NCI-H510A (cell line): Measurements from ENCODE around the gene SMAD4.

Experiments used
- DNase-seq: peaks from one replicate; lab custom pipeline; 2025; lab: John Stamatoyannopoulos, UW

The SMAD4 gene

DNA sequence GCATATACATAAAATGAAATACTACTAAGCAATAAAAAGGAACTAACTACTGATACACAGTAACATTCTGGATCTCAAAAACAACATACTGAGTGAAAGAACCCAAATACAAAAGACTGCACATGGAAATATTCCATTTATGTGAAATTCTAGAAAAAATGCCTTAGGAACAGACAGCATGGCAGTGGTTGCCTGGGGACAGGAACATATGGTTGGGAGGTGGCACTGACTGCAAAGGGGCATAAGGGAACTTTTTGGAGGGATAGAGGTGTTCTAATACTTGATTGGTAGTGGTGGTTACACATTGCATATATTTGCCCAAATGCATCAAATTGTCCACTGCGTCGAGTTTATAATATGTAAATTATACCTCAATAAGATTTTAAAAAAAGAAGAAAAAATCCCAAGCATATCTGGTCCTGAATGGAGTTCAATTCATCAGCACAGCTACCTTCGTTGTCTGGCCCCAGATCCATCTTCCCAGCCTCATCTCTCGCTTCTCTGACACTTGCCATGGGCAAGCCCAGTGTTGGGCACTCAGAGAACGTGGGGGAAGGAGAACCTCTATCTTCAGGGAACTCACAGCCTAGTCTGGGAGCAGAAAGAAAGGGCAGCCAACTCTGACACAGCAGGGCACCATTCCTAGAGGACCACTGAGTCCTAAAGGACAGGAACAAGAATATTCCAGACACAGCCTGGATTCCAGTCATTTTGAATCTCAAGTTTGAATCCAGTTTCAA is 8.6 kb upstream of the SMAD4 start:
- no peak for DNase-seq

DNA sequence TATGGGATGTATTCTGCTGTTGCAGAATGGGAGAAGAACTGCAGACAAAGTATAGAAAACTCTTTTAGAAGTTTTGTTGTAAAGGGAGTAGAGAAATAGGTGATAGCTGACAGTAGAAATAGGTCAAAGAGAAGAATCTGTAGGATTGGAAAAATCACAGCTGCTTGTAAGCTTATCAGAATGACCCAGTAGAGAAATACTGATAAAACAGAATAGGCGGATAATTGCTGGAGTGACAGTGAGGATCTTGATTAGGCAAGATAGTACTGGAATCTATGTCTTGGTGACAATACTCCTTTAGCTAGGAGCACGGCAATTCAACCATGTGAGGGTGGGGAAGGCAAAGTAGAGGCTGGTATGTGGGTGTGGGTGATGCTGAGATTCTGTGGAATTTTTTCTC is 4.5 kb upstream of the SMAD4 start:
- DNase-seq: no peak

DNA sequence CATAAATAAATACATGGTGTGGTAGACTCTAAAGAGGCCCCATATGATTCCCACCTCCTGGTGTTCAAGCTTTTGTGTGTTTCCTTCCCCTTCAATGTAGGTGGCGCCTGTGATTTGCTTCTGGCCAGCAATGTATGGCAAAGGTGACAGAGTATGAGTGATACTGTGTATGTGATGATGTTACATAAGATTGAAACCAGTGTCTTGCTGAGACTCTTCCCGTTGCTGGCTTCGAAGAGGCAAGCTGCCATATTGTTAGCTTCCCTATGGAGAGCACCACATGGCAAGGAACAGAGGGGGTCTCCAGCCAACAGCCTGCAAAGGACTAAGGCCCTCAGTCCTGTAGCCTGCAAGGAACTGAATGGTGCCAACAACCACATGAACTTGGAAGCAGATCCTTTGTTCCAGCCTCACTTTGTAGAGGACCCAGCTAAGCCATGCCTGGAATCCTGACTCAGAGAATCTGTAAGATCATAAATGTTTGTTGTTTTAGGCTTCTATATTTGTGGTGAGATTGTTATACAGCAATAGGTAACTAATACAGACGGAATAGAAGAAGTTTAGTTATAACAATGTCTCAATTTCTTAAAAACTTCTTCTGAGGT is 1.7 kb upstream of the SMAD4 start:
- no peak for DNase-seq

DNA sequence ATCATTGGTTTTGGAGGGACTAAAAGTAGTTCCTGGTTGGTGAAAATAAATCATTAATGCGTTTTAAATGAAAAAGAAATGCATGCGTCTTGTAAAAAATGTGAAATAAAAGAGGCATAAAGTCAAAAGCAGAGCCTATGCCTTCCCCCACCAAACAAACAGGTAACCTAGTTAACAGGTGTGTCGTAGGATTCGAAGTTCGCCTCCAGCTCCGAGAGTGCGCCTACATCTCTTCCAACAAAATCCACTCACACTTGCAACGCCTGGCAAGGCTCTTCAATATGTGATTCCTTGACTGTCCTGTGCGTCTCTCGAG is 677 bp upstream of the SMAD4 start:
- DNase-seq: no peak

DNA sequence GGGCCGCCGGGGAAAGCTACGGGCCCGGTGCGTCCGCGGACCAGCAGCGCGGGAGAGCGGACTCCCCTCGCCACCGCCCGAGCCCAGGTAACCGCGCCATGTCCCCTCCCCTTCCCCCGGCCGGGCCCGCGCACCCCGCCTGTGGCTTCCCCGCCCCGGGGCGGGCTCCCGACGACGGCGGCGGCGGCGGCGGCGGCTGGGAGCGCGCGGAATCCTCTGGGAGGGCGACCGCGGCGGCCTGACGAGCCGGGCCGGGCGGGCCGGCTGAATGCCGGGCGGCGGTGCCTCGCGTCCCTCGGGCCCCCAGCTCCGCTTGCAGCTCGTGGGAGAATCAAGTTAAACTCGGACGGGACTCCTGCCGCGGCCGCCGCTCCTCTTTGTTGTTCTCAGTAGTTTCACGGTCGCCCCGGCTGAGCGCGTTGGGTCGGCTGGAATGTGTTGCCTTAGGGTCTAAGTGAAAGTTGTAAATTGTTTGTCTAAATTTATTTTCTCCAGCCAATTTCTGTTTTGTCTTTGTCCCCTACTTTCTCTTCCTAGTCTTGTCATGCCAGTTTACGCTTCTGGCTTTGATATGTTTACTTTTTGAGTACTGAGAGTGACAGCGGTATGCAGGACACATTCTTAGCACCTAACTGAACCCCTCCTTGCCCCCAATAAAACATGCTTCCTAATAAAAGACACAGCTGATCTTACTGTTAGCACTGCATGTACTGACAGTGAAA is 685 bp downstream of the SMAD4 start:
- DNase-seq: peak; percentile 39

DNA sequence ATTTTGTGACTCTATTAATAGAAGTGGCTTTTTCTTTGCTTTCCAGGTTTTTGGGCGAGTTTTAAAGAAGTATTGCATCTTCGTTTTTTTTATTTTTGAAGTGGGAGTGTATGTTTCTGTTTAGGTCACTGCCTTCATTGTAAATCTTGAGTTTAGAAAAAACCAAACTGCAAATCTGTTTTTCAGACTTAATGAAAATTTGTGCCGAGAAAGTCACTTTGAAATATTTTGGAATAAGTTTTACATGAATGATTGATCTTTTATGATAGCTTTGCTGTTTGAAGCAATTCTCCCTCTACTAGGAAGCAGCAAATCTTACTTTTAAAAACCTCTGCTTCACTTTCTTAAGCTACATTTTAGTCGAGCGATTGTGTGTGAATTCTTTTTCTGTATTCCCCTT is 2.2 kb downstream of the SMAD4 start:
- no peak for DNase-seq

DNA sequence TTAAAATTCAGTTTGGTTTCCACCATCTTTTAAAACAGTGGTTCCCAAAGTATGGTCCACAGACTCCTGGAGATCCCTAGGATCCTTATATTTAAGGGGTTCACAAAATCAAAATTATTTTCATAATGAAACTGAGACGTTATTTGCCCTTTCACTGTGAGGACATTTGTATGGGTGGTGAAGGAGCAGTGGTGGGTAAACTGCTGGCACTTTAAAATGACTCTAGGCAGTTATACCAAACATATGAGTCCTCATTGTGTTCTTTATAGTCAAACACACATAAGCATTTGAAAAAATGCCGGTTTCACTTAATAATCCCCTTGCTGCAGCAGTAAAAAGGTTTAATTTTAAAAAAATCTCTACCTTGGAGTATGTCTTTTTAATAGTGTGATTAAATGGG is 7.2 kb downstream of the SMAD4 start:
- no peak for DNase-seq

DNA sequence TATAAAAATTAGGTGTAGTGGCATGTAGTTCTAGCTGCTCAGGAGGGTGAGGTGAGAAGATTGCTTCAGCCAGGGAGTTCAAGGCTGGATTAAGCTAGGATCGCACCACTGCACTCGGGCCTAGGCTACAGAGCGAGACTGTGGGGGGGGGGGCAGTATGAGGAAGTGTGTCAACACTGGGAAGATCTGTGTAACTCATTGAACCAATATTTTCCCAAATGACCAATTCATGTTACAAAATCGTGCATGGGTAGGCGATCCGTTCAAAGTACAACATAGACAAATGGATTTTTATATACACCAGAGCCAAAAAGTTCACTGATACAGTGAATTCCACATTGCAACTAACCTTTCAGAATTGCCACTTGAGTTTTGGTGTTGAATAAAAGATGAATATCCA is 8.1 kb downstream of the SMAD4 start:
- no peak for DNase-seq

DNA sequence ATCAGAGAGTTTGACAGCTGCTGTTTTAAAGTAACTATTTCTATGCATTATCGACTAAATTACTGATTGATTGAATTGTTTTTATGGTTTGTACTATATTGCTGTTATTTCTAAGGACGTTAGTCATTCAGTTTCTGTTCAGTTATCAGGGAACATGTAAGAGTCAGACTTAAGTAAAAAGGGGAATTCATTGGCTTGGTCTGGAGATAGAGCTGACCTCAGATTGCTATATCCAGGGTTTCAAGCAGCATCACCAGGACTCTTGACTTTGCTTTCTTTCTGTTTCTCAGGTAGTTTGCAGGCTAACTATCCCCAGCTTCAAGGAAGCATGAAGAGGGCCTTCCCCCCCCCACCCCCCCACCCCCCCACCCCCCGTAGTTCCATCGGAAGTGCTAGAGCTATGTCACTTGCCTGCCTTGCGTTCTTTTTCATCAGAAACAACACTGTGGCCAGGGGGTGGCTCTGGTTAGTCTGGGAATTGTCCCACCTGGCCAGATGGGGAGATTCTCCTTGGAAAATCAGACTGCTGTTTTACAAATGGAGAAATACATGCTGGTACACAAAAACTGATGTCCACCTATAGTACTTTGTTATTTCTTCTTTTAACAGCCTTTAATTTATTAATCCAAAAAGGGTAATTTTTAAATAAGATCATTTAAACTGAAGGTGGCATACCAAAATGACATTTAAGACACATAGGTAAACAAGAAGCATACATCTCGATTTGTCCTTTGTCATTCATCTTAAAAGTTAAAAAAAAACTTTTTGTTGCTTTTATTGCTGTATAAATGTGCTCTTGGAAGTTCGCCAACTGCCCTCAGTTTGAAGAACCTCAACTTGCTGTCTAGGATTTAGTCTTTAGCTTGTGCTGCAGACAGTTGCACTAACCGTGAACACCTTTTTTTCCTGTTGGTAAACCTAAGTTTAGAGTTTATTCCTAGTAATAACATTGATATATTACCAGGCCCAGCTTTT is 9.4 kb downstream of the SMAD4 start:
- no peak for DNase-seq

DNA sequence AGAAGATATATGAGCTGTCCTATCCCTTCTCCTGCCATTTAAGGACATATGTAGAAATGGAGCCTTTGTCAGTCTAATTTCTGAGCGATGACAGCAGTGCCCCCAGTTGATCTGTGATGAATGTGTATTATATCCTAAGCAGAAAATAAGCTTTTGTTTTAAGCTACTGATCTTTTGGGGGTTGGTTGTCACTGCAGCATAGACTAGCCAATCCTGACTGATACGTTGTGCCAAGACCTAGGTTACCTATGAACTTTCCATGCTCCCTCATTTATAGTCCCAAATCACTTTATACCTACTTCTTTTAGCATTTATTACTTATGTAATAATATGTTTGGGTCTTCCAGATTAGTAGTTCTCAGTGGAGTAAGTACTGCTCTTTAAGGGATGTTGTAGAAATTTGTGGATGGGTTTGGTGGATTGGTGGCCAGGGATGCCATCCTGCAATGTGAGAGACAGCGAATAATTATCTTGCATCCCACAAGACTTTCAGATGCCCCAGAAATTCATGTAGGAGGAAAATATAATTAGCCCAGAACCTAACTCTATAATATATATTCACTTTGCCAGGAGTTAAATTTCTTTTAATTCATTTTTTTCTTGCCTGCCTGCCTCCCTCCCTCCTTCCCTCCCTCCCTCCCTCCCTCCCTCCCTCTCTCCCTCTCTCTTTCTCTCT is 11.8 kb downstream of the SMAD4 start:
- DNase-seq: no peak

DNA sequence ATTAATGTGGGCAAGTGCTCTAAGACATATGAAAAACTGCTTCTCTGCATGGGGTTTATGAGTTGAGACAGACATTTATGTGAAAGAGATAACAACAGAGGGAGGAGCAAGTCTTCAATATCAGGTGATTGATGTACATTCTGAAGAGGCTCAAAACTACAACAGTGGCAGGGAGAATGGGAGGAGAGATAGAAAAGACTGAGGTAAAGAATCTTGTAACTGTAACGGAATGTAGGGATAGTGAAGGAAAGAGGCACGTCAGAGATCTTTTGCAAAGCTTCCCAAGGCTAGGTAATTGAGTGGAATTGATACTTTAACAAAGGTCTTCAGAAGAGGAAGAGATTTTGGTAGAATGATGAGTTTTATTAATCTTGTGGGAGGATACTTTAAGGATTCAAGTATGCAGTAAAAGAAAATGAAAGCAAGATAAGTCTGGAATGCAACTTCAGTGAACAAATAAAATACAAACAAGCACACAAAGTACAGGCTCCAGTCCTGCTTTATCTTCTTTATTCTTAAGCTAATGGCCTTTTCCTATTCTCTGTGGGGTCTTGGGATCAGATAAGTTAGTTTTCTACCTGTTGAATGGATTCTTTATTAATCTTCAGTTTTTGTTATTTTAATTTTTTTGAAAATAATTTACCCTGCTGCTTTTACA is 15.0 kb downstream of the SMAD4 start:
- DNase-seq: no peak

DNA sequence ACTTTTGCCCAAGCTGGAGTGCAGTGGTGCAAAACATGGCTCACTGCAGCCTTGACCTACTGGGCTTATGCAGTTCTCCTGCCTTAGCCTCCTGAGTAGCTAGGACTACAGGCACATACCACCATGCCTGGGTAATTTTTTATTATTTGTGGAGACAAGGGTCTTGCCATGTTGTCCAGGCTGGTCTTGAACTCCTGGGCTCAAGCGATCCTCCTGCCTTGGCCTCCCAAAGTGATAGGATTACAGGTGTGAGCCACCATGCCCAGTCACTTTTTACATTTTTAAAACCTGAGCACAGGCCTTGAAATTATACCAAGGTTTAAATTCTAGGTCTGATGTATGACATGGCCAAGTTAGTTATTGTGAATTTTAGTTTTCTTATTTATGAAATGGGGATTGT is 18.2 kb downstream of the SMAD4 start:
- DNase-seq: no peak

DNA sequence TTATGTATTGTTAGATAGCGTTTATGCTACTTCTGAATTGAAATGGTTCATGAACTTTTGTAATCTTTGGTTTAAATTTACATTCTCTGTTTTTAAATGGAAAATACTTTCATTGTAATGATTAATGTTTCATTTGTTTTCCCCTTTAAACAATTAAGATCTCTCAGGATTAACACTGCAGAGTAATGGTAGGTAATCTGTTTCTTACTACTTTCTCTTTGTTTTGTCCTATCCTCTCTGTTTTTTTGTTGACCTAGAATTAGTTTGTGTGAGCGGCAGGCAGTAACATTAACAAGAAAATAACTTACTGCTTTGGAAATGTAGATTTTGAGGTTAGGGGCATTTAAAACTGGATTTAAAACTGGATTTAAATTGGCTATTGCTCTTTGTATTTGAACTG is 19.1 kb downstream of the SMAD4 start:
- DNase-seq: no peak

DNA sequence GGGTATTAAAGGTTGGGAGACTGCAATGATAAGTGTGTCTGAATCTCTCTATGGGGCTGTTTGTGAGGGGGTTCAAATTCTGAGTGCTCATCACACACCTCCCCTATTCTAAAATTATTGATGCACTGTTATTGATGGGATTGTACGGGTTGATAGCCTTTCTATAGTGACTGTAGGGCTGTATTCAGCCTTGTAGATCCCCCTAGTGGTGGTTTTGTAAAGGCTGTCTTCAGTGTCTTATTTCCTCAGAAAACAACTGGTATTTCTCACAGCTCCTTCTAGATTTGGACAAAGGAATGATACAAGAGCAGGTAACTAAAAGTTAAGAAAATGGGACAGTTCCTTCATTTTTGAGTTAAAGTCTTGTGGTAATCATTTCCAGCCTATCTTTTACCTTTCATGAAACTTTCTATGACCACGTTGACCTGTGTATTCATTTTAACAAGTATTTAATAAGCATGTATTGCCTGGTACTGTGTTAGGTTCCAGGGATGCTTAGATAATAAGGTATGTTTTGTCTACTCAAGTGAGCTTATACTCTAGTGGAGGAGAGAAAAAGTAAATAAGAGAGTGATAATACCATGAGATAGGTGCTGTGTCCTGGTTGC is 21.2 kb downstream of the SMAD4 start:
- no peak for DNase-seq

DNA sequence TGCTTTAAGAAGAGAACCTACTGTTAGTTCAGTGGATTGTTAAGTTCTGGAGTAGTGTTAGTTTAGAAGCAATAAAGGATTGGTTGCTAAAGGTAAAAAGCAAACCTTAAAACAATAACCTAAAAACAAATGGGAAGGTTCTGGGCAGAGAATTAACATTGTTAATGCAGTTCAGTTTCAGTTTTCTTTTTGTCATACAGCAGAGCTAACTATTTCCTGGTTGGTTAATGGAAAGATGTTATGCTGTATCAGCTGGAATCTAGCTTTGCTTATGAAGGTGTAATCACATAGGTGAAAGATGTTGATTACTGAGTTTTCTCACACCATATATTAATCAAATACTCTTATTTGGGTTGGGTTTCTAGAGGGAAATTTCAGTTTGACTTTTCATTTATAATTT is 23.8 kb downstream of the SMAD4 start:
- no peak for DNase-seq

DNA sequence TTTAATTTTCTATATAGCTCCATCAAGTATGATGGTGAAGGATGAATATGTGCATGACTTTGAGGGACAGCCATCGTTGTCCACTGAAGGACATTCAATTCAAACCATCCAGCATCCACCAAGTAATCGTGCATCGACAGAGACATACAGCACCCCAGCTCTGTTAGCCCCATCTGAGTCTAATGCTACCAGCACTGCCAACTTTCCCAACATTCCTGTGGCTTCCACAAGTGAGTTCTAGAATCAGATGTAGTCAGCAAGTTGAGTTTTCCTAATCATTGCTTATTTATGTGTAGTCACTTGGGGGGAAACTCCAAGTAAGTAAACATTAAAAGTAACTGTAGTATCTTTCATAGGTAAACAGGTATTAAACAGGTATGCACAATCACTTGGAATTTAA is 24.8 kb downstream of the SMAD4 start:
- no peak for DNase-seq

DNA sequence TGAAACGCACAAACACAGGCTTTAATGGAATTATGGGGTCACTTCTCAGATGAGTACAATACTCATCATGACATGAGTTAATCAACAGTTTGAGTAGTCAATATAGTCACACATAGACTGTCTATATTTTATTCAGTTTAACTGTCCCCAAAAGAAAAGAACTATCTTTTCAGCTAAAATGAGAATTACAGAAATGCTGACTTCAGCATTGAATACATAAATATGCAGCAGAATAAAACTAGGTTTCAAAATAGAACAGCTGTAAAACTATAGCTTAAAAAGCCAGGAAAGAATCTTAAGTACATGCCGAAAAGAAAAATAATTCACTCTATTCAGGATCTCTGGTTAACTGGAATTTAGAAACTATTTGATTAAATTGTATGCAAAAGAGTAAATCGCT is 30.0 kb downstream of the SMAD4 start:
- DNase-seq: no peak

DNA sequence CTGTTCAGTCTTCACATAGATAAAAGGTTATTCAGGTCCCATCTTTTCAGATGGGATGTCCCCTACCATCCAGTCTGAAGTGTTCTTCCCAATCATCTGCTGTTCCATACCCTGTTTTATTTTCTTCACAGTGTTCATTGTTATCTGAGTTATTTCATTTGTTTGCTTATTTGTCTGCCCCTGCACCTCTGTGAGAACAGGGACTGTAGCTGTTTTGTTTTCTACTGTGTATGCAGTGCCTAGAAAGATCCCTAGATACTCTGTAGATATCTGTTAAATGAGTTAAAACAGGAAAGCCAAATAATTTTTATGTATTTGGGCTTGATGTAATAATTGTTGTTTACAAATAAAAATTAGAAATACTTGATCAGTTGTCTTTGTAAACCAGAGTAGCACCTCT is 34.2 kb downstream of the SMAD4 start:
- DNase-seq: no peak

DNA sequence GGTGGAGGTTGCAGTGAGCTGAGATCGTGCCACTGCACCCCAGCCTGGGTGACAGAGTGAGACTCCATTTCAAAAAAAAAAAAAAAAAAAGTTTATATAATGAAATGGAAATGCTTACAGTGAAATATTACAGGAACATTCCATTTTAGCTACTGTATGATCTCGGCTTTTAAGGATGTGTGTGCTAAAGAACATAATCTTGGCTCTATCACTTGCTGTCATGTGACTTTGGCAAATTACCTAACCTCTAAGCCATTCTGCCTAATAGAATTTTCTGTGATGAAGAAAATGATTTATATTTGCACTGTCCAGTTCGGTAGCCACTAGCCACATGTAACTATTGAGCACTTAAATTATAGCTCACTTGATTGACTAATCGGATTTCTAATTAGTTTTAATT is 36.3 kb downstream of the SMAD4 start:
- no peak for DNase-seq

DNA sequence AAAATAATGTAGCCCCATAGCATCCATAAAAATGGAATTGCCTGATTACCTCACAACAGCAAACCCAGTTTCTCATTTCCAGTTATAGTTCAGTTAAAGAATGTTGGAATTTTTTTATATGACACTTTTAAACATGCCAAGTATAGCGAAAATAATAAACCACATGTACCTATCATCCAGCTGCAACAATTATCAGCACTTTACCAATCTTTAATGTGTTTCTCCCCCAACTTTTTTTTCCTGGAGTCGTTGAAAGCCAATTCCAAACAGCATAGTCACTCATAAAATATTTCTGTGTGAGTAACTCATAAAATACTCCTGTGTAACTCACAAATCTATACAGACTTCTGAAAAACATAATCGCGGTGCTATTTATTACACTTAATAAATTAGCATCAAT is 38.1 kb downstream of the SMAD4 start:
- no peak for DNase-seq

DNA sequence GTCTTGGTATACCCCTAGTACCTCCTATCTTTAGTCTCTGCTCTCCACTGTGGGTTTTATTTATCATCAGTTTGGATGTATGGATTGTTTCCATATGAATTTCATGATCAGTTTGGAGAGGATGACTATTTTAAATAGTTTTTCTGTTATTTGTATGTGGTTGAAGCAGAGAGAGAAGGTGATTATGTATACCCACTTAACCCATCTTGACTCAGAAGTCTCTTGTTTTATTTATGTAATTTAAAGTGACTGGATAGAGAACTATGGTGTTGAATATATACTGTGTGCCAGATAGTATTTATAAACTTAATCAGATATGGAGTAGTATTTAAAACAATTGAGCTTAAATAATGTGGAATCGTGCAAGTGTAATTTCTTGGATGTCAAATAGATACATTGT is 39.9 kb downstream of the SMAD4 start:
- DNase-seq: no peak
